Fibroblast of the conjunctiva (primary cell): ENCODE results near the gene RPL28.

Experiments
- DNase-seq: peaks from one replicate; pipeline ENCODE4 v3.0.0-alpha.2; 2010; ENCODE audit warnings: low read depth

Gene RPL28

DNA sequence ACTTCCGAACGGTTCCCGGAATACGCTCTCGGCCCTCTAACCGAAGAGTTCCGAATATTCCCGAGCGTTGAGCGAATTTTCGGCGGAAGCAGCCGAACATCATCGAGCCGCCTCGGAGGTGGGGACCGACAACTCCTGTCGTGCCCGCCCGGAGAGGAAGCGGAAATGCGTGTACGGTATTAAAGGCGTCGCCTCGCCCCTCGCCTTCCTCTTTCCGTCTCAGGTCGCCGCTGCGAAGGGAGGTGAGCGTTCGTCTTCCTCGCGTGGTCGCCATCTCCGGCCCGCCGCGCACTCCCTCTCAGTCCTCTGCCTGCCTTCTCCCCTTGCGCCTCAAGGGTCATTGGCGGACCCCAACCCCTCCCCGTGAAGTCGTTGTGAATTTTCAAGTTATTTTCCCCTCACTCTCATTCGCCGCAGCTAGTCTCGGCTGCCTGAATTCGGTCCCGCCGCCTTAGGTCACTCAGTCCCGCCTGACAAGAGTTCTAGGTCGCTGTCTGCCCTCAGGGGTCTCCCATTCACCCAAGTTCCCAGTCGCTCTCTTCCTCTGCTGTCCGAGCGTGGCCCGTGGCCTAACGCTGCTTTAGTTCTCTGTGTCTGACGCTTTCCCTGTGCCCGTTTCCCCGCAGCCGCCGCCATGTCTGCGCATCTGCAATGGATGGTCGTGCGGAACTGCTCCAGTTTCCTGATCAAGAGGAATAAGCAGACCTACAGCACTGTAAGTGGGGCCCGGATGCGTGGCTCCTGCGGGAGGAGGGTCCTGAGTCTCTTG is at the start of gene RPL28:
RPL28 (plus strand) TSS at position 209 of the 769 bp plus-strand sequence; CDS start at position 635, 426 bp downstream.
- DNase-seq = peak; percentile 96

DNA sequence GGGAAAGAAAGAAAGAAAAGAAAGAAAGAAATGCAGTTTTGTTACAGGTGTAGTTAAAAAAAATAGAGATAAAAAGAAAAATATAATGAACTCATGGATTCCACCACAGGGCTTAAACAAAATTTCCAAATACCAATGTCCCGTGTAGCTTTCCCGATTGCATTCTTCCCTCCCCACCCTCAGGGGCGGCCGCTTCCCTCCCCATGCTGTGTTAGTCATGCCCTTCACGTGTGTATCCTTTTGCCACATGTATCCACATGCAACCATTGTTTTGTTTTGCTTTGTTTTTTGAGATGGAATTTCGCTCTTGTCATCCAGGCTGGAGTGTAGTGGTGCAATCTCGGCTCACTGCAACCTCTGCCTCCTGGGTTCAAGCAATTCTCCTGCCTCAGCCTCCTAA is 49.6 kb upstream of the RPL28 start:
- no peak for DNase-seq

DNA sequence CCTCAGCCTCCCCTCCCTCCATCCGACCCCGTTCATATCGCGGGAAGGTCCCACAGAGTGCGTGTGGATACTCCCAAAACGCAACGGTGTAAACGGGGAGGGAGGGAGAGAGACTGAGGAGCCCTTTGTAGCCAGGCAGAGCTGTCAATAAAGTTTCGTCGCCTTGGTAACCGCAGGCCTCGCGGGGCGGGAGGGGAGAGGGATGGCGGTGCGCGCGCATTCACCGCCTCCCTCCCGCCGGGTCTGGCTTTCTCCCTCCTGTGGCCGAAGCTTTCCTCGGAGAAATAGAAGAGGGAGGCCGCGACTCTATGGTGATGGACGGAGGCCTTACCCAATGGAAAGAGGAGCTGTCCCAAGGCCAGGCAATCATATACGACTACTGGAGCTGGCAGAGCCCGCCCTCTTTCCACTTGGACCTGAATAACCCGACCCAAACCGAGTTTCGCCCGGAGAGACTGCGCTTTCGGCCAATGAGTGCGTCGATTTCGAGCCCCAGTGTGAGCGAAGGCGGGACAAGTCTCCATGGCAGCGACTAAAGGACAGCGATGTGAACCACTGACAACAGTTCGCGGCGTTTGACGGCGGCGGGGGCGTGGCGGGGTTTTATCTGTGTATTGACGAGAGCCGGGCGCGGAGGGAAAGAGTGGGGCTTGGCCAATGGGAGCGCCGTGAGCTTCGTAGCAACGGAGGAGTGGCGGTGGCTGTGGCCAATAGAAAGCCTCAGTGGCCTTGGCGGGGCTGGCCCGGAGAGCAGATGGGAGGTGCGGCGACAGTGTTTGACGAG is 46.4 kb upstream of the RPL28 start, which contains the start of gene KMT5C:
KMT5C (plus strand) TSS at position 772 of the 784 bp plus-strand sequence. CDS start 2,061 bp downstream, outside the sequence.
- DNase-seq = peak; percentile 100

DNA sequence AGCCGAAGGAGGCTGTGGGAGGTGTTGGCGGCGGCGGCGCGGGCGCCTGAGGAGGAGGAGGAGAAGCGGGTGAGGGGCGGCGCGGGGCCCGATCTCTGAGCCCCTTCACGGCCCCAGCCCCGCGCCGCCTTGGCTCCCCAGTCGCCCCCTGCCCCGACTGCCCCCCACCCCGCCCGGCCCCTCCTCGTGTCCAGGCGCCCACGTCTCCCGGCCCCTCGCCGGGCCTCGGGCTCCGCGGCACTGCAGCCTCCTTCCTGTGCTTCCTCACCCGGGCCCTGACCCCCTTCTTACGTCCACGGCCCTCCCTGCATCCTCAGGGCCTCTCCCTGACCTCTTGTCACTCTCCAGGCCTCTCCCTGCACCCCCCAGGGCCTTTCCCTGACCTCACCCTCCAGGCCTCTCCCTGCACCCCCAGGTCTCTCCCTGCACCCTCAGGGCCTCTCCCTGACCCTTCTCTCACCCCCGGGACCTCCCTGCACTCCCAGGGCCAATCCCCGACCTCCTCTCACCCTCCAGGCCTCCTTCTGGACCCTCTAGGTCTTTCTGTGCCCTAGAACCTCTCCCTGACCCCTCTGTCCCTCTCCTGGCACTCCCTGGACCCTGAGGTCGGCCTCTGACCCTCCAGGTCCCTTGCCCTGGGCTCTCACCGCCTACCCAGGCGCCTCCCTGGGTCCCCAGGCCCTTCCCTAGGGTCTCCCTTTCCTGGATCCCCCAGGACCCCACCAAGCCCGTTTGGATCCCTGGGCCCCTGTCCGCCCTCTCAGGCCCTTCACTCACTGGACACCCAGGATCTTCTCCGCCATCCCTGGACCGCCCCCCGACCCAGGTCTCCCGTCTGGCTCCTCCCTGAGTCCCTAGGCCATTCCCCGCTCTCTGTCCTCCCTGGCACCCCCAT is 45.6 kb upstream of the RPL28 start:
- no peak for DNase-seq

DNA sequence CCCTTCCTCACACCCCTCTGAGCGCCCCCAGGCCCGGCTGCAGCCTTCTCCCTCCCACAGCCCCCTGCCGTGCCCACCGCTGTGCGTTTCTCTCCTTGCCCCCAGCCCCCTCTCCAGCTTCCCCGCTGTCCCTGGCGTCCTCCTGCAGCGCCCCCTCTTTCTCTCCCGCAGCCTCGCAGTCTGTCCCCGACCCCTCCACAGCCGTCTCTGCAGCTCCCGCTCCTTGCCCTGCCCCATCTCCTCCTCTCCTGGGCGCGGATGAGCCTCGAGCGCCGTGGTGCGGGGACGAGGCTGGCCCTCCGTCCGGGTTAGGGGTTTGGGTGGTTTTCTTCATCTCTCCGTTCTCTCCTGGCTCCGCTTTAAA is 45.0 kb upstream of the RPL28 start:
- DNase-seq = no peak

DNA sequence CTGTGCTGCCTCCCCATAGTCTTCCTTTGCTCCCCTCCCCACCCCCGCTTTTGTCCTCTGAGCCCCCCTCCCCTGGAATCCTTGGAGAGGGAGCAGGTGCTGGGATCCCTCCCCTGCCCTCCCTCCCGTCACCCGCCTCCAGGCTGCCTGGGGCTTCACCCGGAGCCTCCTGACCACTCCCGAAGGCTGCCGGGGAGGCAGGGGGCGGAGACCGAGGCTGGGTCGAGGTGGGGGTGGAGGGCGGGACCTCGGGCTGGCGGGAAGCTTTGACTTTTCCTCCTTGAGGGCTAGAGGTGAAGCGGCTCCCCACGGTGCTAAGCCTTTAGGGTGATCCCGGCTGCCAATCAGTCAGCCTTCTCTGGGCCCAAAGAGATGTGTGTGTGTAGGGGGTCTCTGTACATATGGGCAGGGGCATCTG is 44.6 kb upstream of the RPL28 start:
- no peak for DNase-seq

DNA sequence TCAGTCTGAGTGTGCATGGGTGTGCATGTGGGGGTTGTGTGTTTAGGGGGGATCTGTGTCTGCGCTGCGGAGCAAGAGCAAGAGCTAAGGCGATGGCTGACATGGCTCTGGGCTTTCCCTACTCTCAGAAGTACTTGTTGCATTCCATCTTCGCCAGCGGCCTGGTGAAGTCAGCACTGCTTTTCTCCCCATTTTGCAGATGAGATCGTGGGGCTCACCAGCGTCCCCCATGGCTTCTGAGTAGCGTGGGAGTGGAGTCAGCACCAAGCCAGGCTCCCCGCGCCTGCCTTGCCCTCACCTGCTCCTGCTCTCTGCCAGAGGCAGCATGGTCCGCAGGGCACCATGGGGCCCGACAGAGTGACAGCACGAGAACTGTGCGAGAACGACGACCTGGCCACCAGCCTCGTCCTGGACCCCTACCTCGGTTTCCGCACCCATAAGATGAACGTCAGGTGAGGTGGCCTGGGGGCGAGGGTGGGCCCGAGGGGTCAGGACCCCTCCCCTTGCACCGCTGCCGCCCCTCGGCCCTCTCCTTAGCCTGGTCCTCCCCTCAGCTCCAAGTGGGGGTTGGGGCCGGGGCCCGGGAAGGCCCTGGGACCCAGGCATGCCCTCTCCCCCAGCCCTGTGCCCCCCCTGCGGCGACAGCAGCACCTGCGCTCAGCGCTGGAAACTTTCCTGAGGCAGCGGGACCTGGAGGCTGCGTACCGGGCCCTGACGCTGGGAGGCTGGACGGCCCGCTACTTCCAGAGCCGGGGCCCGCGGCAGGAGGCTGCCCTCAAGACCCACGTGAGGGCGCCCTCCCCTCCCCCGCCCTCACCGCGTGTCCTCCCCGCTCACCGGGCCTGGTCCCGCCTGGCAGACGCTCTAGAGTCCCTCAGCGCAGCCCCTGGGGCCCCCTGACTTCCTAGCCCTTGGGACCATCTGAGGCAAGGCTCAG is 43.9 kb upstream of the RPL28 start:
- DNase-seq = no peak

DNA sequence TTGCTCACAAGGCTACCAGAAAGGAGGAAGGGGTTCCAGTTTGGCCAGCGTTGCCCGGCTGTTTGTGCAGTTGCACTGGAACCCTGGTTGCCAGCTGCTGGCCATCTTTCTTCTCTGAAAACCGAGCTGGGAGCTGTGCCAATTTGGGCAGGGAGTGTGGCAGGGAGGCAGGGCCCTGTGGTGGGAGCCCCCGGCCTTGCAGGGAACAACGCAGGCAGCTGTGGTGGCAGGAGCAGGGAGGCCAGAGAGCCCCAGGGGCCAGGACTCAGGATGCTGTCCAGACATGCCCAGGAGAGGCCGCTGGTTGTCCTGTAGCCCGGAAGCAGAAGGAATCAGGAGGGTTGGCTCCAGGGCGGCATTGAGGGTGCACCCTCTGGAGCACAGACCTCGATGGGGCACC is 41.3 kb upstream of the RPL28 start:
- DNase-seq = no peak

DNA sequence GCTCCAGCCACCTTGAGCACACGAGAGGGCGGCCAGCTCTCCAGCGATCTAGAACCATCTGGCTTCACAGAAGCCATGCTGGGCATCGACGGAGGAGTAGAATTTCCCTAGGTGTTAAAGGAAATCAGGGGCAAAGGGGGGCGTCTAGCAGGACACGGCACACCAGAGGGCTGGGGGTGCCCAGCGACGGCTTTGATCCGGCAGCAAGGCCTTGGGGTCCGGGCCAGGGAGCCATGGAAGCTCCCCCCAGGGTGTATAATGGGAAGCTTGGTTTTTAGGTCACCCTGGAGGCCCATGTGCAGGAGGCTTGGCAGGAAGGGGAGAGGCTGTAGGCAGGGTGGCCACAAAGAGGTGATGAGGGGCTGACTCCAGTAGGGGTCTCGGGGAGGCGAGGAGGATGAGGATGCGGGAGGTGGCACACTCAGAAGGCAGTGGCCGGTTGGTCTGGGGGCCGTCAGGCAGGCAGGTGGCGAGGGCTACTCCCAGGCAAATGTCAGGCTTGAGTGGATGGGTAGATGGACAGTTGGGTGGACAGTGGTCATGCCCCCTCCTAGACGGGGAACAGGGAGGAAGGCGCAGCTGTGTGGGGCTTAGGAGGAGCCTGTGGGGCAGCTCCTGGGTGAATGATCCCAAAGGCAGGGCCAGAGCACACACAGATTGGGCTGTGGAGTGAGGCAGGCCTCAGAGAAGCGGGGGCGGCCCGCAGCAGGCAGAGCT is 40.5 kb upstream of the RPL28 start:
- no peak for DNase-seq

DNA sequence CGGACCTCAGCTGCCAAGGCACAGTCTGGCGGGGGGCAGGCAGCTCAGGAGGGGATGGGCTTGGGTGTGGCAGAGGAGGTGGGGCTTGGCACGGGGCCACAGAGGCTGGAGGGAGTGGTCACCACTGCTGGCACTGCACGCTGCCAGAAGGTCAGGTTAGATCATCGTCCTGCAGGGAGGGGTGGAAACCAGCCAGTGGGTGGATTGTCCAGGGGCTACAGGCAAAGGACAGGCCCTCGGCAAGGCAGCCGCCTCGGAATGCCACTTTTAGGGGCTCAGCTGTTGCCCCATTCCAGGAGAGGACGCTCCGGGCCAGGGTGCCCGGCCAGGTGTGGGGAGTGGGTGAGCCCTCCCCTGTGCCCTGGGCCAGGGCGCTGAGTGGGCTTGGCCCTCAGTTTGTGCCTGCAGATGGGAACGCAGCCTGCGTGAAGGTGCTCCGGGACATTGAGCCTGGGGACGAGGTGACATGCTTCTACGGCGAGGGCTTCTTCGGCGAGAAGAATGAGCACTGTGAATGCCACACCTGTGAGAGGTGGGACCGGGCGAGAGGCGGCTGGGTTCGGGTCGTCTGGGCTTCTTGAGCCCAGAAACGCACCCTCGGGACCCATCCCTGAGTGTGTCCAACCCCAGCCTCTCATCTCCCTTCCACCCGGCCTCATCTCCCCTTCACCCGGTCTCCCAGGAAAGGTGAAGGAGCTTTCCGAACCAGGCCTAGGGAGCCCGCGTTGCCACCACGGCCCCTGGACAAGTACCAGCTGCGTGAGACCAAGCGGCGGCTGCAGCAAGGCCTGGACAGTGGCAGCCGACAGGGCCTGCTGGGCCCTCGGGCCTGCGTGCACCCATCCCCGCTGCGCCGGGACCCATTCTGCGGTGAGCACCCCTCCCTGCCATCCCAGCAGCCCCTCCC is 39.7 kb upstream of the RPL28 start:
- DNase-seq = peak; percentile 70

DNA sequence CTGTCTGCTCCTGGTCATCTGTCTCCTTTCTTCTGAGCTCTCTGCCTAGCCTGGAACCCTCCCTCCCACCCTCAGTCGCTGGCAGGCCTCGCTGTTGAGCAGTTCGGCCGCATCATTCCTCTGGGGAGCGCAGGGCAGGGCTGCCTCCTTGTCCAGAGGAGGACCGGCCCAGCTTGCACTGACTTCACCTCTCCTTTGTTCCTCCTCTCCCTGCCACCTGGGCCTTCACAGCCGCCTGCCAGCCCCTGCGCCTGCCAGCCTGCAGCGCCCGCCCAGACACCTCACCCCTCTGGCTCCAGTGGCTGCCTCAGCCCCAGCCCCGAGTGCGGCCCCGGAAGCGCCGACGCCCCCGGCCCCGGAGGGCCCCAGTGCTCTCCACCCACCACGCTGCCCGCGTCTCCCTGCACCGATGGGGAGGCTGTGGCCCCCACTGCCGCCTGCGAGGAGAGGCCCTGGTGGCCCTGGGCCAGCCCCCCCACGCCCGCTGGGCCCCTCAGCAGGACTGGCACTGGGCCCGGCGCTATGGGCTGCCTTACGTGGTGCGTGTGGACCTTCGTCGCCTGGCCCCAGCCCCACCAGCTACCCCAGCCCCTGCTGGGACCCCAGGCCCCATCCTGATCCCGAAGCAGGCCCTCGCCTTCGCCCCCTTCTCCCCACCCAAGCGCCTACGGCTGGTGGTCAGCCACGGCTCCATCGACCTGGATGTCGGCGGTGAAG is 38.8 kb upstream of the RPL28 start:
- no peak for DNase-seq

DNA sequence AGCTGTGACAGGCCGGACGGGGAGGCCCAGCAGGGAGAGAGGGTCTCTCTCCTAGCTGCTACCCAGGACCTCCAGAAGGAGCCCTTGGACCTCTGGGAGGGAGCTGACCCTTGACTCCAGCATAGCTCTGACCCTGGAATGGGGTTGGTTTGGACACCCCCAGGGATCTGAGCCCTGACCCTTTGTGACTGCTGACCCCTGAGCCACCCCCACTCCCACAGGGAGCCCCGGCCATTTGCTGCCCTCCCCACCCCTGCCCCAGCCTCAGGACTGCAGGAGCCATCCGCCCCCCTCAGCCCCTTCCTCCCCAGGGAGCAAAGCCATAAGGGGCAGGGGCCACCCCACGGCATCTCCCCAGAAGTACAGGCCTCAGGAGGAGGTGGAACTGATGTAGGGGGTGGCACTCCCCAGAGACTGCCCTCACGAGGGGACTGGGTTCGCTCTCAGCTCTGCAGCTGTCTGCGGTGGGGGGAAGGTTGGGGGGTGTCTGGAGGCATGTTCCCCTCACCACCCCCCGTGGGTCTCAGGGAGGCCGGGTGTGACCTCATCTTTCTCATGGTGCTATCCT is 38.2 kb upstream of the RPL28 start:
- DNase-seq = no peak

DNA sequence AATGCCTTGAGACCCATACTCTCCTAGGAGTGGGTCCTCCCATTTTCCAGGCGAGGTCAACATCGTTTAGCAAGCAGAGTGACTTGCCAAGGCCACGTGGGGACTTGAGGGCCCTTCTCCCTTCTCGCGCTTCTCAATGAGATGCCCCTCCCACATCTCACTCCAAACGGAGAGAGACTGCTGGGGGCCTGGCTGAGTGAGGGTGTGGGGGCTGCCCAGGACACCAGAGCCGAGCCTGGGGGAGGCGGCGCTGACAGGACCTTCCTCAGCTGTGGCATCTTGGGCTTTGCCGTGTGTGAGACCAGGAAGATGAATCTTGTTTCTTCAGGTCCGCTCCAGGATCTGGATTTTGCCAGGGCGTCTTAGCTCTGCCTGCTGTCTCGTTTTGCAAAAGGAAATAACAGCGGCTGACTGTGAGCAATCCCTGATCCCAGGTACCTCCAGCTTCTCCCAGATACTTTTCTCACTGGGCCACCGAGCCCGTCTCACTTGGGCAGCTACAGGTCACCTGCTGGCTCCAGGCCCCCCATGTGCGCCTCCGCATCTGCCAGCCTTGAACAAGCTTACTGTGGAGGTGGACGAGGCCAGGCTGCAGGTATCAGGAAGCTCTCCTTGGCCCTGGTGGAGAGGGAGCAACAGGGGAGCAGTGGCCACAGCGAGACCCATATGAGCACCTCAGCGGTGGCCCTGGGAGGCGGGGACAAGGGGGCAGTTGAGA is 37.3 kb upstream of the RPL28 start:
- no peak for DNase-seq

DNA sequence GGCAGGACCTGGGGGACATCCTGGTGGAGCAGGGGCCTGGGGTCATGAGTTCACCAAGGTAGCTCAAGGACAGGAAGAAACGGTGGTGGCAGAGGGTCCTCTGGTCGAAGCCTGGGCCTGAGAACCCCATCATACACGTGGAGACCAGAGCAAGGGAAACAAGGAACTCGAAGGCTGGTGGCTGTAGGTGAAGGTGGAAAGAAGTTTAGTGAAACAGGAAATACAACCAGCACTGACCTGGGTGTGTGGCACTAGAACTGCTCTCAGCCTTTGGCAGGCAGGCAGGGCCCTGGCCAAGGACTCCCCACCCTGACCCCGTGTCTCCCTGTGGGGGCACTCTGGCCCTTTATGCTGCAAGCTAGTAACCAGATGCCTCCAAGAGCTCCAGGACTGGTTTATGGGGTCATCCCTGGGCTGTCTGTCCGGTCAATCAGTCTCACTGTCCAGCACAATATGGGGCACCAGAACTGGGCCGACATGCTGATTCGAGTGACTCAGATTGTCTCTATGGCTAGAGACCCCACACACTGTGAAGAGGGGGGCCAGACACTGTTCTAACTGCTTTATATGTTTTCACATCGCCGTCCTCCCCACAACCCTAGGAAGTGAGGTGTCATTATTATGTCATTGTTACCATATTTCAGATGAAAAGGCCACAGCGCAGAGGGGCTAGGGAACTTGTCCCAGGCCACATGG is 35.0 kb upstream of the RPL28 start:
- DNase-seq = no peak

DNA sequence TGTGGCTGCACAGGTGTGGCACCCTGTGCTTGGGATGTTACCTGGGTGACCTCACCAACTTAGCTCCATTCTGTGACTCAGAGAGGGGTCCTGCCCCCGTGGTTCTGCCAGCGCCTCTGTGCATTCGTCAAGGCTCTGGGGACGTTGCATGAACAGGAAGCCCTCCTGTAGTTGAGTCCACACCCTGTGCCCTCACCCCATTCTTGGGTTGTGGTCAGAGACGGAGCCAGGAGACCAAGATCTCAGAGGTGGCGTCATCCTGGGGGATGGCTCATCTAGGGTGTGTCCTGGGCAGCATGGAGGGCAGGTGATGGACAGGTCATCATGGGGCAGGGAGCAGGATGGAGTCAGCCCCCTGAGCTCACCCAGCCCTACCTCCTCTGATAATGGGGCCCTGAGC is 33.7 kb upstream of the RPL28 start:
- DNase-seq = no peak

DNA sequence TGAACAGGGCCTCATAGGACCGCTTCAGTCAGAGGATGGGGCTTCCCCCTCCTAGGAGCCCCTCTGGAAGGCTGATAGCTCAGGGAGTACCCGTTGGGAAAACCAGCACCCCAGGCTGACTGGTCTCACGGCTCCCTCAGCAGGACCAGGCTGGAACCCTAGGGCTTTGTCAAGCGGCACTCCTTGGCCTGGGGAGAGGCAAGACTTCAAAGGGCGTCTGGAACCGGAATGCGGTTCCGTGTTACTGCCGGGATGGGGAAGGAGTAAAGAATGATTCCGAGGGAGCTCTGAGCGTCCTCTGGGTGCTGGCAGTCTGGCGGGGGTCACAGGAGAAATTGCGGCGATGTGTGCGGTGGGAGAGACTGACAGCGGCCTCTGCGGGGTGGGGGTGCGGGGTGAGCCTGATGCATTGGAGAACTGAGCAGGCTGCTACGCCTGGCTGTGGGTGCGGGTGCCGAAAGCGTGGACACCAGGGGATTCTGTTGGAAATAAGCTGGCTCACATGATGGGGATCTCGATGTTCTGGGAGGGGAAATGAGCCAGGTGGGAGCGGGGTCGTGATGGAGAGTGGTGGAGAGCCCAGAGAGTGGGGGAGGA is 33.1 kb upstream of the RPL28 start:
- no peak for DNase-seq

DNA sequence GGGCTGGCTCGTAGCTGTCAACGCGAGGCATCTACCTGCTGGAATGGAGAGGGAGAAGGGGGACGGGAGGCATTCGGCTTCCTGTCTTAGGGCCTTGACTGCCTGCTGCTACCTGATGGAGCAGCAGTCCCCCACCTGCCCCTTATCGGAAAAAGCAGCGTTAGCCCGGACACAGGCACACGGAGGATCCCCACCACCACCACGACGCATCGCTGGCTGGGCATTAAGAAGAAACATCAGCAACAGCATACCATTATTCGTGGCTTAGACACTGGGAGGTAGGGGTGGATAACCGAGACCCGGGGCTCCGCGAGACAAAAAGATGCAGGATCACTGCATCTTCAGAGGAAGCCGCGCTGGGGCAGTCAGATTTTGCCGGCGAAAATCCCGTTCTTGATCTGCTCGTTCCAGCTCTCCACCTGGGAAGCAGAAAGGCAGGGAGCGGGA is 32.4 kb upstream of the RPL28 start:
- DNase-seq = no peak
